Measurements from ENCODE around the gene HAUS7. TPM values are rescaled to one million over a fixed set of nuclear protein-coding genes. Genes with fewer than 3 reads are reported as not detected.

HAUS7 gene
- total RNA-seq, 1 donor from 2014 or later = 31.3 TPM

- Mint-ChIP-seq H3K4me1 (ENCODE audit: low read depth) (peaks cover 59% of the 10 kb centered on the region), H3K36me3 (ENCODE audit: low read depth) (peaks cover 1% of the 10 kb centered on the region), H3K4me3 (ENCODE audit: unreplicated experiment) (peak overlapping the region; percentile 97), H3K27ac (ENCODE audit: unreplicated experiment) (peak overlapping the region; percentile 96), H3K27me3 (ENCODE audit: low read depth) (no peaks in the 10 kb centered on the region), H3K9me3 (ENCODE audit: low read depth) (no peaks in the 10 kb centered on the region)
- TF ChIP-seq CTCF (IDR thresholded peaks at IDR 0.05) = peak; percentile 38
- DNase-seq (ENCODE audit: low spot score) = no peak
These were observed 25.0 kb upstream of the HAUS7 start for GRCh38 chrX:153495362-153495751.

- H3K27me3 Mint-ChIP-seq (ENCODE audit: low read depth) = no peaks in the 10 kb centered on the region
- peaks cover 60% of the 10 kb centered on the region for H3K4me1 Mint-ChIP-seq (ENCODE audit: low read depth)
- peak within 1 kb of the TSS; percentile 97 for H3K4me3 Mint-ChIP-seq (ENCODE audit: unreplicated experiment)
- H3K27ac Mint-ChIP-seq (ENCODE audit: unreplicated experiment) = peak within 1 kb of the TSS; percentile 96
- peak; percentile 76 for TF ChIP-seq CTCF (IDR thresholded peaks at IDR 0.05)
- H3K36me3 Mint-ChIP-seq (ENCODE audit: low read depth) = peaks cover 1% of the 10 kb centered on the region
- DNase-seq (ENCODE audit: low spot score) = no peak
- no peaks in the 10 kb centered on the region for H3K9me3 Mint-ChIP-seq (ENCODE audit: low read depth)
These were observed 24.4 kb upstream of the HAUS7 start, which contains the start of gene BGN for GRCh38 chrX:153494541-153495361. Gene BGN (plus strand): TSS chrX:153494980. CDS start chrX:153504632, 9,652 bp downstream.

- H3K9me3 Mint-ChIP-seq (ENCODE audit: low read depth) = no peaks in the 10 kb centered on the region
- DNase-seq (ENCODE audit: low spot score) = no peak
These were observed 23.7 kb upstream of the HAUS7 start for GRCh38 chrX:153494061-153494460.

GRCh38 chrX:153493085-153493484 lies 22.7 kb upstream of the HAUS7 start:
- no peaks in the 10 kb centered on the region for H3K27me3 Mint-ChIP-seq (ENCODE audit: low read depth)
- no peaks in the 10 kb centered on the region for H3K9me3 Mint-ChIP-seq (ENCODE audit: low read depth)
- peaks cover 66% of the 10 kb centered on the region for H3K4me1 Mint-ChIP-seq (ENCODE audit: low read depth)
- no peak for DNase-seq (ENCODE audit: low spot score)
- H3K36me3 Mint-ChIP-seq (ENCODE audit: low read depth) = peaks cover 1% of the 10 kb centered on the region
- TF ChIP-seq CTCF (IDR thresholded peaks at IDR 0.05) = no peak
- no peak overlapping the region for H3K27ac Mint-ChIP-seq (ENCODE audit: unreplicated experiment)
- H3K4me3 Mint-ChIP-seq (ENCODE audit: unreplicated experiment) = no peak overlapping the region

More at GRCh38 chrX:153494061-153494460, 23.7 kb upstream of the HAUS7 start:
- no peaks in the 10 kb centered on the region for H3K27me3 Mint-ChIP-seq (ENCODE audit: low read depth)
- H3K27ac Mint-ChIP-seq (ENCODE audit: unreplicated experiment) = peak overlapping the region; percentile 92
- no peak for TF ChIP-seq CTCF (IDR thresholded peaks at IDR 0.05)
- peaks cover 64% of the 10 kb centered on the region for H3K4me1 Mint-ChIP-seq (ENCODE audit: low read depth)
- peaks cover 1% of the 10 kb centered on the region for H3K36me3 Mint-ChIP-seq (ENCODE audit: low read depth)
- H3K4me3 Mint-ChIP-seq (ENCODE audit: unreplicated experiment) = peak overlapping the region; percentile 97

GRCh38 chrX:153492543-153492942 lies 22.2 kb upstream of the HAUS7 start:
- Mint-ChIP-seq H3K9me3 (ENCODE audit: low read depth) (no peaks in the 10 kb centered on the region), H3K36me3 (ENCODE audit: low read depth) (peaks cover 1% of the 10 kb centered on the region), H3K4me1 (ENCODE audit: low read depth) (peaks cover 66% of the 10 kb centered on the region), H3K4me3 (ENCODE audit: unreplicated experiment) (no peak overlapping the region), H3K27me3 (ENCODE audit: low read depth) (no peaks in the 10 kb centered on the region), H3K27ac (ENCODE audit: unreplicated experiment) (peak overlapping the region; percentile 49)
- TF ChIP-seq CTCF (IDR thresholded peaks at IDR 0.05) = no peak
- DNase-seq (ENCODE audit: low spot score) = no peak
